Small intestine (tissue), 7 donors: ENCODE measurements around the gene ZSWIM3. TPM values are rescaled to one million over a fixed set of nuclear protein-coding genes. Genes with fewer than 3 reads are reported as not detected.

Experiments
- DNase-seq, 2 donors: peaks; one replicate each; pipeline versions ENCODE4 v3.0.0 to v3.0.0-alpha.2; 2013
- FAIRE-seq: peaks from 2 replicates; lab custom pipeline; 2012; peaks lifted over from hg19 to GRCh38; lab: Jason Lieb, UNC
- H3K27ac ChIP-seq, 3 donors: one replicate each; pipeline ENCODE4 v1.5.1; 2013; ENCODE audit warnings: low read length in 2 of 3, mild to moderate bottlenecking in 2 of 3, control low read depth in 1 of 3, inconsistent platforms in 1 of 3, low read depth in 1 of 3, moderate library complexity in 1 of 3
- H3K27me3 ChIP-seq, 3 donors: one replicate each; pipeline ENCODE4 v1.6.1; 2013; ENCODE audit warnings: low read length in 3 of 3, inconsistent platforms in 1 of 3; ENCODE audit not compliant: control insufficient read depth in 3 of 3, insufficient read depth in 3 of 3
- H3K36me3 ChIP-seq, 3 donors: one replicate each; pipeline ENCODE4 v1.6.1; 2013; ENCODE audit warnings: low read length in 3 of 3, inconsistent platforms in 1 of 3, low read depth in 1 of 3, mild to moderate bottlenecking in 1 of 3, moderate library complexity in 1 of 3; ENCODE audit not compliant: control insufficient read depth in 3 of 3, insufficient read depth in 2 of 3
- H3K4me1 ChIP-seq, 3 donors: one replicate each; pipeline ENCODE4 v1.6.1; 2013; ENCODE audit warnings: low read length in 2 of 3, inconsistent platforms in 1 of 3, low read depth in 1 of 3, mild to moderate bottlenecking in 1 of 3, moderate library complexity in 1 of 3; ENCODE audit not compliant: control insufficient read depth in 3 of 3, insufficient read depth in 2 of 3
- H3K4me3 ChIP-seq, 3 donors: one replicate each; pipeline ENCODE4 v1.5.1; 2013; ENCODE audit warnings: low read length in 3 of 3, control low read depth in 1 of 3, inconsistent platforms in 1 of 3, low read depth in 1 of 3, mild to moderate bottlenecking in 1 of 3, moderate library complexity in 1 of 3
- H3K9me3 ChIP-seq, 2 donors: one replicate each; pipeline ENCODE4 v1.6.1; 2013; ENCODE audit warnings: low read depth in 1 of 2, low read length in 1 of 2; ENCODE audit not compliant: control insufficient read depth in 2 of 2, insufficient read depth in 1 of 2
- WGBS, 3 donors: extraction: QIAGEN DNeasy Blood & Tissue Kit; methylation state at CpG; one replicate each; pipeline ENCODE4 v1.1.7; 2013; 5-methylcytosine and 5-hydroxymethylcytosine counted together
- polyA plus RNA-seq, 4 donors: library from polyadenylated mRNA; stranded (reverse) in 3 of 4; unstranded in 1 of 4; fragments of 200-250 nt in 3 of 4; fragments of 120-200 nt in 1 of 4; gene quantifications; one replicate each; pipeline versions ENCODE4 v1.2.1 to v1.2.3, GENCODE V29; 2013
- donor health status: healthy with polysubstance abuse.
- donor health status: control.
- donor health status: control.
- donor health status: Bipolar disorder and iron deficiency.
- donor health status: healthy.

Gene ZSWIM3
- polyA plus RNA-seq, 4 donors, result 2.7 to 6.8 (median 4.1) TPM

DNA sequence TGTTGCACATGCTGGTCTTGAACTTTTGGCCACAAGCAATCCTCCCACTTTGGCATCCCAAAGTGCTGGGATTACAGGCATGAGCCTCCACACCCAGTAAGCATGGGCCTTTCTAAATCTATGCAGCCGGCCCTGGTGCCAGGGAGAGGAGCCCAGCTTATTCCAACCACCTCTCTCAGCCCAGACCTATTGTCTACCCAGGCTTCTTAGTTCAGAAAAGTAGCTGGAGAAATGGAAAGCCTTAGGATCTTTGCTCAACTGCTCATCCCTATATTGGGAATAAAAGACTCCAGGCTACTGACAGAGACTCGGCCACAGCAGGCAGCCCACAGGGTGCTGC lies 69.3 kb downstream of the ZSWIM3 start:
- peaks cover 0 to 7% (median 0%) of the 10 kb centered on the region in 3 donors for H3K4me1 ChIP-seq
- 66 to 87% (median 85%) methylated on average over 2 of the region's 2 CpGs for WGBS, 3 donors
- no peak overlapping the region for H3K4me3 ChIP-seq
- DNase-seq (no peak), FAIRE-seq (no peak)
- H3K27ac ChIP-seq, result no peak overlapping the region
- no peaks in the 10 kb centered on the region for H3K27me3 ChIP-seq
- no peaks in the 10 kb centered on the region for H3K9me3 ChIP-seq
- H3K36me3 ChIP-seq, result peaks cover 0 to 2% (median 0%) of the 10 kb centered on the region in 3 donors

DNA sequence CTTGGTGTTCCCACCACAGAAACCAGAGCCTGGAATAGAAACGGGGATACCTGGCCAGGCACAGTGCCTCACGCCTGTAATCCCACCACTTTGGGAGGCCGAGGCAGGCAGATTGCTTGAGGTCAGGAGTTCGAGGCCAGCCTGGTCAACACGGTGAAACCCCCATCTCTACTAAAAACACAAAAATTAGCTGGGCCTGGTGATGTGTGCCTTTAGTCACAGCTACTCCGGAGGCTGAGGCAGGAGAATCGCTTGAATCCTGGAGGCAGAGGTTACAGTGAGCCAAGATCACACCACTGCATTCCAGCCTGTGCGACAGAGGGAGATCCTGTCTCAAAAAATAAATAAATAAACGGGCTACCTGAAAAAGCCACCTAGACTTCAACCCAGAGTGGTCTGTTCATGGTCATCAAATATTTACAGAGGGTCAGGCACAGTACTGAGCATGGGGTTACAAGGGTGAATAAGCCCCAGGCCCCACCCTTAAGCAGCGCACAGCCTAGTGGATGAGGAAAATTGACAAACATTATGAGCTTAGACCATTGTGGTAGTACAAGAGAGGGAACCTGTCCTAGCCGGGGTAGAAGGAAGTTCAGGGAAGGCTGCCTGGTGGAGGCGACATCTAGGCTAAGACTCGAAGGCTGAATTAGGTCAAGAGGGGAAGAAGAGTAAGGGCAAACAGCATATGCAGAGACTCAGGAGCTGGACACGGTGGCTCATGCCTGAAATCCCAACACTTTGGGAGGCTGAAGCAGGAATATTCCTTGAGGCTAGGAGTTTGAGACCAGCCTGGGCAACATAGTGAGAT lies 69.9 kb downstream of the ZSWIM3 start:
- FAIRE-seq, result no peak
- peaks cover 0 to 2% (median 0%) of the 10 kb centered on the region in 3 donors for H3K36me3 ChIP-seq
- no peak for DNase-seq
- WGBS, 3 donors, result 50 to 77% (median 69%) methylated on average over 14 of the region's 14 CpGs
- H3K4me1 ChIP-seq, result peaks cover 0 to 10% (median 0%) of the 10 kb centered on the region in 3 donors
- no peak overlapping the region for H3K27ac ChIP-seq
- H3K9me3 ChIP-seq, result no peaks in the 10 kb centered on the region
- no peak overlapping the region for H3K4me3 ChIP-seq
- no peaks in the 10 kb centered on the region for H3K27me3 ChIP-seq

Other genes starting within 250 kb of the ZSWIM3 start
- gene WFDC10A, start 227.9 kb upstream of the ZSWIM3 start, polyA plus RNA-seq, result not detected
- gene WFDC9, start 226.3 kb upstream of the ZSWIM3 start, polyA plus RNA-seq, result not detected
- not detected for gene WFDC11, start 187.4 kb upstream of the ZSWIM3 start, polyA plus RNA-seq
- gene WFDC13, start 155.6 kb upstream of the ZSWIM3 start, polyA plus RNA-seq, result under 1 TPM in 1 of 4 donors, not detected in 3; 0.04 TPM
- gene WFDC10B, start 152.6 kb upstream of the ZSWIM3 start, polyA plus RNA-seq, result under 1 TPM in 1 of 4 donors, not detected in 3; 0.16 TPM
- gene SPINT4, start 135.3 kb upstream of the ZSWIM3 start, polyA plus RNA-seq, result not detected
- under 1 TPM in 2 of 4 donors, not detected in 2; 0.44 to 0.81 TPM for gene WFDC3, start 65.7 kb upstream of the ZSWIM3 start, polyA plus RNA-seq
- gene DNTTIP1, start 65.7 kb upstream of the ZSWIM3 start, polyA plus RNA-seq, result 10 to 100 TPM; 27.9 to 42.7 (median 36.9) TPM
- gene UBE2C, start 45.0 kb upstream of the ZSWIM3 start, polyA plus RNA-seq, result 10 to 100 TPM; 10.8 to 99.6 (median 24.0) TPM
- 10 to 100 TPM in 2 of 4 donors, 1 to 10 TPM in 2; 2.6 to 23.7 (median 13.5) TPM for gene TNNC2, start 30.3 kb upstream of the ZSWIM3 start, polyA plus RNA-seq
- 10 to 100 TPM in 2 of 4 donors, 1 to 10 TPM in 2; 7.8 to 14.6 (median 10.1) TPM for gene SNX21, start 23.8 kb upstream of the ZSWIM3 start, polyA plus RNA-seq
- gene ACOT8, start 222 bp upstream of the ZSWIM3 start, polyA plus RNA-seq, result 100 to 1,000 TPM in 1 of 4 donors, 10 to 100 TPM in 3; 28.6 to 123 (median 47.6) TPM
- gene ZSWIM1, start 23.6 kb downstream of the ZSWIM3 start, polyA plus RNA-seq, result 10 to 100 TPM in 1 of 4 donors, 1 to 10 TPM in 3; 2.5 to 17.1 (median 3.6) TPM
- gene SPATA25, start 30.0 kb downstream of the ZSWIM3 start, polyA plus RNA-seq, result 10 to 100 TPM in 1 of 4 donors, 1 to 10 TPM in 1, not detected in 2; 1.8 to 16.4 TPM
- 10 to 100 TPM in 1 of 4 donors, 1 to 10 TPM in 3; 2.9 to 20.2 (median 4.0) TPM for gene NEURL2, start 33.6 kb downstream of the ZSWIM3 start, polyA plus RNA-seq
- gene CTSA, start 33.7 kb downstream of the ZSWIM3 start, polyA plus RNA-seq, result 1,000 to 10,000 TPM in 1 of 4 donors, 100 to 1,000 TPM in 2, 10 to 100 TPM in 1; 78.9 to 1,454 (median 115) TPM
- gene PLTP, start 54.5 kb downstream of the ZSWIM3 start, polyA plus RNA-seq, result 10 to 100 TPM in 3 of 4 donors, 1 to 10 TPM in 1; 2.0 to 67.4 (median 17.1) TPM
- 10 to 100 TPM; 16.1 to 30.0 (median 26.8) TPM for gene PCIF1, start 77.1 kb downstream of the ZSWIM3 start, polyA plus RNA-seq
- 10 to 100 TPM; 10.7 to 20.8 (median 13.1) TPM for gene ZNF335, start 114.6 kb downstream of the ZSWIM3 start, polyA plus RNA-seq
- gene MMP9, start 151.3 kb downstream of the ZSWIM3 start, polyA plus RNA-seq, result 1 to 10 TPM in 1 of 4 donors, under 1 TPM in 2, not detected in 1; 0.66 to 3.2 (median 0.81) TPM
- 1 to 10 TPM in 2 of 4 donors, not detected in 2; 2.1 to 4.6 TPM for gene SLC12A5, start 171.6 kb downstream of the ZSWIM3 start, polyA plus RNA-seq
- 10 to 100 TPM; 13.2 to 36.8 (median 14.7) TPM for gene NCOA5, start 232.3 kb downstream of the ZSWIM3 start, polyA plus RNA-seq